Peyer's patch (tissue), 4 donors: ENCODE measurements around the gene INA.

Source experiments
- CTCF ChIP-seq, 6 experiments: fragments of 450-650 bp in 4 of 6; fragments of 200-600 bp in 2 of 6; sonication (generic) in 1 of 6; IDR thresholded peaks; one replicate each; pipeline ENCODE4 v1.5.1; 2017 to 2019; ENCODE audit warnings: antibody characterized with exemption in 6 of 6, mild to moderate bottlenecking in 3 of 6, moderate library complexity in 1 of 6
- POLR2A ChIP-seq, 2 donors: fragments of 450-650 bp; IDR thresholded peaks; one replicate each; pipeline ENCODE4 v1.5.1; 2017; ENCODE audit warnings: antibody characterized with exemption in 2 of 2, mild to moderate bottlenecking in 2 of 2, moderate library complexity in 2 of 2

GRCh38 chr10:103256613-103257012 lies 20.3 kb upstream of the INA start:
- no peak for TF ChIP-seq CTCF (IDR thresholded peaks at IDR 0.05)
- no peak for TF ChIP-seq POLR2A (IDR thresholded peaks at IDR 0.05)
